C4-2B (cell line): ENCODE results near the gene FKBP5.

Source experiments
- ZFX ChIP-seq: fragments of 450-650 bp; IDR thresholded peaks from 2 replicates; pipeline ENCODE4 v1.6.1; 2017
- TF ChIP-seq, protein P1 (sequence below): fragments of 450-650 bp; conservative IDR thresholded peaks from 2 replicates; pipeline ENCODE4 v1.5.1; 2017; ENCODE audit warnings: mild to moderate bottlenecking

- TF ChIP-seq, protein P1, sequence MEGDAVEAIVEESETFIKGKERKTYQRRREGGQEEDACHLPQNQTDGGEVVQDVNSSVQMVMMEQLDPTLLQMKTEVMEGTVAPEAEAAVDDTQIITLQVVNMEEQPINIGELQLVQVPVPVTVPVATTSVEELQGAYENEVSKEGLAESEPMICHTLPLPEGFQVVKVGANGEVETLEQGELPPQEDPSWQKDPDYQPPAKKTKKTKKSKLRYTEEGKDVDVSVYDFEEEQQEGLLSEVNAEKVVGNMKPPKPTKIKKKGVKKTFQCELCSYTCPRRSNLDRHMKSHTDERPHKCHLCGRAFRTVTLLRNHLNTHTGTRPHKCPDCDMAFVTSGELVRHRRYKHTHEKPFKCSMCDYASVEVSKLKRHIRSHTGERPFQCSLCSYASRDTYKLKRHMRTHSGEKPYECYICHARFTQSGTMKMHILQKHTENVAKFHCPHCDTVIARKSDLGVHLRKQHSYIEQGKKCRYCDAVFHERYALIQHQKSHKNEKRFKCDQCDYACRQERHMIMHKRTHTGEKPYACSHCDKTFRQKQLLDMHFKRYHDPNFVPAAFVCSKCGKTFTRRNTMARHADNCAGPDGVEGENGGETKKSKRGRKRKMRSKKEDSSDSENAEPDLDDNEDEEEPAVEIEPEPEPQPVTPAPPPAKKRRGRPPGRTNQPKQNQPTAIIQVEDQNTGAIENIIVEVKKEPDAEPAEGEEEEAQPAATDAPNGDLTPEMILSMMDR: no peak
- no peak for TF ChIP-seq ZFX
Observed at GRCh38 chr6:35733633-35734032, 44.9 kb upstream of the FKBP5 start.
